Stimulated activated CD8-positive, alpha-beta memory T cell treated with anti-CD3 and anti-CD28 coated beads, Interleukin-7, amount 100 ng/mL, for 24 hours (primary cell): ENCODE measurements around the gene DNM2.
"Not testable (repeated sequence)": the region's sequence is repeated elsewhere in the genome, so short reads cannot be mapped to it uniquely, and the experiment has no call there.

Source experiments
- DNase-seq: peaks from one replicate; pipeline ENCODE4 v3.0.0-alpha.2; 2020; ENCODE audit warnings: low read depth

The DNM2 gene

DNA sequence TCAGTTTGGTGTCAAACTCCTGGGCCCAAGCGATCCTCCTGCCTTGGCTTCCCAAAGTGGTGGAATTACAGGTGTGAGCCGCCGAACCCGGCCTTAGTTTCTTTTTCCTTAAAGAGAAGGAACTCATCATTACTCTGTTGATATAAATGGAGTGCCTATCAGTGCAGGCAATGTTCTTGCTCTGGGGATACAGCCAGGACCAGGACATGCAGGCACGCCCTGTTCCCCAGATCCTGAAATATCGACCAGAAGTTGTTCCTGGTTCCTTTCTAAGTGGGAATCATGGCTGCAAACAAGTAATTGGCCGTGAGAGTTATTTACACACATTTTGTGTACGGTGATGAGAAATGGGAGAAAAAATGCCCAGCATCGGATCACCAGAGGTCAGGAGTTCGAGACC lies 8.4 kb downstream of the DNM2 start:
- no peak for DNase-seq

DNA sequence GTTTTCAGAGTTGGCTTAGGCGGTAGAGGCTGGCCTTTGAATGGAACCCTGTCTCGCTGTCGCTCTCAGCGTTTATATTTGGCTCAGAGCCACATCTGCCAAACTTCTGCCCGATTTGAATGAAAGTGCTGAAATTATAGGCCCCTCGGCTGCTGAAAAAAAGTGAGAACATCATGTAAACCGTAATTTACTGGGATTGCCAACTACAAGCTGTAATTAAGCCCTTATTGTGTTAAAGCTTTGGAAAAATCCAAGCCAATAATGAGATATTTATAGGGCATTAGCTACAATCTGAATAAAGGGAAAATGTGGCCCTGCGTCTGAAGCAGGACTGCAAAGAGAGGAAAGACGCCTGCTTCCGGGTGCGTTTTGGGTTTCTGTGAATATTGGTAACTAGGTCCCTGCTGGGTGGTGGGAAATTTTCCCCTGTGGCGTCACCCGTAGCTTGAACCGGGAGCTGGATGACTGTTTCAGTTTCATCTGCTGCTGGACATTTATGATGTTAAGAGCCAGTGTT lies 9.9 kb downstream of the DNM2 start:
- no peak for DNase-seq

DNA sequence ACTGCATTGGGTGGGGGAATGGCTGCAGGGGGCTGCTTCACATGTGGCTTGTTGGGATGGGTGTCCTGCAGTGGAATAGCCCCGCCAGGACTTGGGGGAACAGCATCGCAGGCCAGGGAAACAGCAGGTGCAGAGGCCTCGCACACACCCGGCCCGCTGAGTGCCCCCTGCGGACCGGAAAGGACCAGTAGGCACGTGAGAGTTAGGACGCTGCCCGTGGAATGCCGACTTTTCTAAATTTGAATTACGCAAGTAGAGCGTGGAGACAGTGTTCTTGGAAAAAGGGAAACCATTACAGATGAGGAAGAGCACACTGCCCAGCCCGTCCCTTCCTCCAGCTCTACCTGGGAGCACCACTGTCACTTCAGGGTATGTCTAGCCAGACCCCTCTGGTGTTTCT lies 11.5 kb downstream of the DNM2 start:
- no peak for DNase-seq

DNA sequence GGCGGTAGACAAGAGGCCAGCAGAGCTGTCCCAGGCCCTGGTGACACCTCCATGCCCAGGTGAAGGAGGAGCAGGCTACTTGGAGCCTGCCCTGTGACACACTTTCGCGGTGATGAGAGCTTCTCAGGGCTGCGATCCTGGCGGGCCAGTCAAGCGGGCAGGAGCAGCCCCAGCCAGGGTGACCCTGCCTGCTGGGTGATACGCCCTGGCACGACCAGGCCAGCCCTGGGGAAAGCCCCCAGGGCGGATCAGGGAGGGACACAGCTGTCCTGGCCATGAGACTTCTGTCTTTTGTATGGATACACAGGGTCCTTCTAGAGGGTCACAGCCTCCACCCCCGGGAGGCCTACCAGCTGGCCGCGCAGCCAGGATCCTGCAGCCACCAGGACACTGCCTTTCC lies 13.1 kb downstream of the DNM2 start:
- DNase-seq = no peak

DNA sequence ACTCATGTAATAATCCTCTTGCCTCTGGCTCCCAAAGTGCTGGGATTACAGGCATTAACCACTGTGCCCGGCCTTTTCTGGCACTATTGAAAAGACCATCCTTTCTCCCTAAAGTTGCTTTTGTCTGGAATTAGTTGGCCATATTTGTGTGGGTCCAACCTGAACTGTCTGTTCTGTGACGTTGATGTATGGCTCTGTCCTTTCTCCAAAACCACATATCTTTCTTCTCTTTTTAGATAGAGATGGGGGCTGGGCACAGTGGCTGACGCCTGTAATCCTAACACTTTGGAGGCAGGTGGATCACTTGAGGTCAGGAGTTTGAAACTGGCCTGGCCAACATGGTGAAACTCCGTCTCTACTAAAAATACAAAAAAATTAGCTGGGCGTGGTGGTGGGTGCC lies 17.9 kb downstream of the DNM2 start:
- DNase-seq = no peak

DNA sequence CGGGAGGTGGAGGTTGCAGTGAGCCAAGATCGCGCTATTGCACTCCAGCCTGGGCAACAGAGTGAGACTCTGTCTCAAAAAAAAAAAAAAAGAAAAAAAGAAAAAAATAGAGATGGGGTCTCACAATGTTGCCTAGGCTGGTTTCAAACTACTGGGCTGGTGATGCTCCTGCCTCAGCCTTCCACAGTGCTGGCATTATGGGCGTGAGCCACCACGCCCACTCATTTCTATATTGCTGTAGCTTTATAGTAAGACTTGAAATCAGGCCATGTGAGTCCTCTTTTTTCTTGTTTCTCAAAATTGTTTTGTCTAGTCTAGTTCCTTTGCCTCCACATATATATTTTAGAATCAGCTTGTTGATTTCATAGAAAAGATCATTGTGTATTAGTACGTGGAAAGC lies 18.3 kb downstream of the DNM2 start:
- DNase-seq = no peak

DNA sequence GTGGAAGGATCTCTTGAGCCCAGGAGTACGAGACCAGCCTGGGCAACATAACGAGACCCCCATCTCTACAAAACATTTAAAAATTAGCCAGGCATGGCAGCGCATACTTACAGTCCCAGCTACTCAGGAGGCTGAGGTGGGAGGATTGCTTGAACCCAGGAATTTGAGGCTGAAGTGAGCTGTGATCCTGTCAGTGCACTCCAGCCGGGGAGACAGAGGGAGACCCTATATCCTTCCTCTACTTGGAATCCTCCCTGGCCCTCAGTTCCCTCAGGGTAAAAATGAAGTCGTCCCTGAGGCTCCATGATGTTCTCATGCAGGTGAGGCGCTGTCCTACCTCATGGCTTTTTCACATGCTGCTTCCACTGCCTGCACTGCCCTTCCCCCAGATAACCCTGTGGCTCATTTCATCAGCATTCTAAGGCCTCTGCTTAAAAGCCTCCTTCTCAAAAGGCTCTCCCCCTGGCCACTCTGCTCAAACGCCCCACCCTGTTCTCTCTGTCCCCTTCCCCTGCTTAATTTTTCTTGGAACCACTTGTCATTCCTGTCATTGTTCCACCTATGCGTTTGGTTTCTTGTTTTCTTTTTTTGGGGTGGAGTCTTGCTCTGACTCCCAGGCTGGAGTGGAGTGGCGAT lies 19.2 kb downstream of the DNM2 start:
- no peak for DNase-seq

DNA sequence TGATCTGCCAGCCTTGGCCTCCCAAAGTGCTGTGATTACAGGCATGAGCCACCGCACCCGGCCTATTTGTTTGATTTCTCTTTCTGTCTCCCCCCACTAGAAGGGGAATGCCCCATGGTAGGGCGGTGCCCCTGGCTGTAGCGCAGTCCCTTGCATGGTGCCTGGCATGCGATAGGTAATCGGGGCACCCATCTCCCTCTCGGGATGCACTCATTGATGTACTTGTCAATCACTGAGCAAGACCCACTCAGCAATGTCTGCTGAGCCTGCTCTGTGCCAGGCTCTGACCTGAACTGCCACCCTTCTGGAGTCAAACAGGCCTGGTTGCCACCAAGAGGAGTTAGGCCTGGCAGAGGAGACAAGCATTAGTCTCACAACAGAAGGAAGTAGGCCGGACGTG lies 19.8 kb downstream of the DNM2 start:
- DNase-seq = no peak

DNA sequence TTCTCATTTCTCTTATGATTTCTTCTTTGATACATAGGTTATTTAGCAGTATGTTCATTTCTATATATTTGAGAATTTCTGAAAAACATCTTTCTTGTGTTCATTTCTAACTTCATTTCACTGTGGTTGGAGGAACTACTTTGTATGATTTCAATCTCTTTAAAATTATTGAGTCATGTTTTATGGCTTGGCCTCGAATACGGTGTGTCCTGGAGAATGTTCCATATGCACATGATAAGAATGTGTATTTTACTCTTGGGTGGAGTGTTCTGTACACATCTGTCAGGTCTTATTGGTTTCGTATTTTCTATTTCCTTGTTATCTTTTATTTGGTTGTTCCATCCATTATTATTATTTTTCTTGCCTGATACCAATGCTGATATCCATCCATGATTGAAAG lies 22.9 kb downstream of the DNM2 start:
- no peak for DNase-seq

DNA sequence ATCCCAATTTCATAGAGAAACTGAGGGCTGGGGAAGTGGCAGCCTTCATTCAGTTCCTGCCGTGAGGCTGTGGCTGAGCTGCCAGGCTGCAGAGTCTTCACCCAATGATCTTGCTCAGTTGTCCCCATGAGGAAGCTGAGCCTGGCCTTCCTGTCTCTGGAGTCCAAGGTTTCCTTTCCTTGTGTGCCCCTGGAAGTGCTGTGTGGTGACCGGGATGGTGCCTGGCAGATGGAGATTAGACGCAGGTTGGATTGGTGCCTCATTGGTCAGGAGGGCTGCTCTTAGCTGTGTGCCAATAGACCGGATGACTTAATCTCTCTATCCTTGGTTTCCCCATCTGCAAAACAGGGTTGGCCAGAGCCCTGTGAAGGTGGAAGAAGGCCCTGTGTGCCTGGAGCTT lies 24.6 kb downstream of the DNM2 start:
- DNase-seq = no peak

DNA sequence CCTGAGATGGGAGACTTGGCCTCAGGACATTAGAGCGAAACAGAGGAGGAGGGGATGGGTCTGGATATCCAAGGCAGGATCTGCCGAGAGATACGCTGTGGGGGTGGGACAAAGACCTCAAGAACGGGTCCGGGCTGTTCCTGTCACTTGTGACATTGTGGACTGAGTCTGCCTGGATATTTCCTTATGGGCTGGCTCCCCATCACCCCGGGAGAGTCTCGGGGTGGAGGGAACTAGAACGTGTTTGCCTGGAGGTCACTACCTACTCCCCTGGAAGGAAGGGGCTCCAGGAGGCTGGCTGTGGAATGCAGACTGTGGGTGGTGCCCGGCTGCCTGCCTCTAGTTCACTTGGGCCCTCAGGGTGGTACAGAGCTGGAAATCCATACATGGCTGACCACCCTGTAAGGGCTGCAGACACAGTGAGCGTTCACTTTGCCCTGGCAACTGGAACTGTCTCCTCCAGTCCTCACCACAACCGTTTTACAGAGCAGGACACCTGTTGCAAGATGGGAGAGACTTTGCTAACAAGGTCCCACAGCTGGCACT lies 26.4 kb downstream of the DNM2 start:
- no peak for DNase-seq

DNA sequence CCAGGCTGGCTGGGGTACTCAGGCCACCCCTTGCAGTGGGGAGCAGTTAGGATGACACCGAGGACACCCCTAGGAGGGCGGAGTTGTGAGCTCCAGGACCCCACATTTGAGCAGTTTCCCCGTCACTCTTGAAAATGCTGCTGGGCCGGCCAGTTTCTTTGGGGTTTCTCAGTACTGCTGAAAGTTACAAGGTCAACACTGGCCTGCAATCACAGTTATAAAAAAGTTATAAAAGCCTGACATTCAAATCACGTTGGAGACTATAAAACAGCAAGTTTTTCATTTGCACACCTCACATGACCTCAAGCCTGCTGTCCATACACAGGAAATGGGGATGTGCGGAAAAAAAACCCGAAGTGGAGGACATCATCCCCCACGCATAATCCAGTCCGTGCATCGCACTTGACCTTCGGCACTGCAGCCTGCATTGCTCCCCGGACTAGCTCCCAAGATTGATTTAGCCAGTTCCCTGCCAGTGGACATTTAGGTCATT lies 27.0 kb downstream of the DNM2 start:
- no peak for DNase-seq

DNA sequence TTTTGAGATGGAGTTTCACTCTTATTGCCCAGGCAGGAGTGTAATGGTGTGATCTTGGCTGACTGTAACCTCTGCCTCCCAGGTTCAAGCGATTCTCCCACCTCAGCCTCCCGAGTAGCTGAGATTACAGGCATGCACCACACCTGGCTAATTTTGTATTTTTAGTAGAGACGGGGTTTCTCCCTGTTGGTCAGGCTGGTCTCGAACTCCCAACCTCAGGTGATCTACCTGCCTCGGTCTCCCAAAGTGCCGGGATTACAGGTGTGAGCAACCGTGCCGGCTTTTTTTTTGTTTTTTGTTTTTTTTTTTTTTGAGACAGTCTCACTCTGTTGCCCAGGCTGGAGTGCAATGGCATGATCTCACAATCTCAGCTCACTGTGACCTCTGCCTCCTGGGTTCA lies 28.6 kb downstream of the DNM2 start:
- not testable (repeated sequence) for DNase-seq

DNA sequence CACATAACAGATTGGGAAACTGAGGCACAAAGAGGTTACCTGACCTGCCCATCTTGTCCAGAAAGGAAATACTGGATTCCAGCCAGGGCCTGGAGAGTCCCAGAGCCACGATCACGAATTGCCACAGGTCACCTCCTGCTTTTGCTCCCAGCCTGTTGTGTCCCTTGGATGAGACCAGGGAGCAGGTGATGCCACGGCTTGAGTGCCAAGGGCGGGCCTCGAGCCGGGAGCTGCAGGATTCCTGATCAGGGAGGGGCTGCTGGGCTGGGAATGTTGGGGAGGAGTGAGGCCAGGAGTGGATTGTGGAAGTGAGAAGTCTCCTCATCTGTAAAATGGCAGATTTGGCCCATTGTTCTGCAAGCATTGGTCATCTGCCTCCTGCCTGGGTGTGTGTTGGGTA lies 29.4 kb downstream of the DNM2 start:
- DNase-seq = no peak

DNA sequence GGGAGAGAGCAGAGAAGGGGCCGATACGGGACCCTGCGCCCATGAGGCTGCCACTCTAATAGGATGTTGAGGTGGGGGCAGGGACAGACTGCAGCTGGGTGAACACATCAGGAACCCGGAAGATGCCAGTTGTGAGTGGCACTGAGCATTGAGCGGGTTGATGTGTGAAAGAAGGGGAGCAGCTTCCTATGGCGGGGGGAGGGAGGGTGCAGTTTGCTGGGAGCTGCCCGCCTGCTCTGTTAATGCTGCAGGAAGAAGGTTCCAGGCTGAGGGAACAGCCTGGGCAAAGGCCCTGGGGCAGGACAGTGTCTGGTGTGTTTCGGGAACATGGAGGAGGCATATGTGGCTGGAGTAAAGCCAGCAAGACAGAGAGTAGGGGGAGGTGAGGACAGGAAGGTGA lies 29.8 kb downstream of the DNM2 start:
- DNase-seq = no peak

DNA sequence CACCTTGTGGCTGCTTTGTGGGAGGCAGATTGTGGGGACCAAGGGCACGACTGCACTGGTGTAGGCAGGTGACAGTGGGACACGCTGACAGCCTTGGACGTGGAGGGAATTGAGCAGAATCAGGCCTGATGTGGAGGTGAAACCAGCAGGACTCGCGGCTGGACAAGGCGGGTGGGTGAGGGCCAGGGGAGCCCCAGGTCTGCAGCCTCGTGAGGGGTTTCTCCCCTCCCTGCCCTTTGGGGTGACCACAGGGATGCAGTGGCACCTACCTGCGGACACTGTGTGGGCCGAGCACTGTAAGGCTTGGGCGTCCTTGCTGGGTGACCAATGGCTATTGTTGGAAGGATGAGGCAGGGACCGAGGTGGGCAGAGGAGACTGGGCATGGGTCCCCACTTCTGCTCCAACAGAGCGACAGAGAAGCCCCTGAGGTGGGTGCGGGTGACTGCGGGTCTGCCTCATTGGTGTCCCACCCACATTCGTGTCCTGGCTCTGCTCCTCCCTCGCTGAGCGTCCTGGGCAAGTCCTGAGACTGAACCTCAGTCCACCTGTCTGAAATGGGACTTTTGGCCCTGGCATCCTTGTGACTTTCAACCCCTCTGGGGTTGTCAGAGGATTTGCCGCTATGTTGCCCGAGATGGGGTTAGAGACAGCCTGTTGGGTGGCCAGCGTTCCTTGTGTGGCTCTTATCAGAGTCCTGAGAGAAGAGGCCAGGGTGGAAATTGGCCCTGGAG lies 30.5 kb downstream of the DNM2 start:
- DNase-seq = no peak

DNA sequence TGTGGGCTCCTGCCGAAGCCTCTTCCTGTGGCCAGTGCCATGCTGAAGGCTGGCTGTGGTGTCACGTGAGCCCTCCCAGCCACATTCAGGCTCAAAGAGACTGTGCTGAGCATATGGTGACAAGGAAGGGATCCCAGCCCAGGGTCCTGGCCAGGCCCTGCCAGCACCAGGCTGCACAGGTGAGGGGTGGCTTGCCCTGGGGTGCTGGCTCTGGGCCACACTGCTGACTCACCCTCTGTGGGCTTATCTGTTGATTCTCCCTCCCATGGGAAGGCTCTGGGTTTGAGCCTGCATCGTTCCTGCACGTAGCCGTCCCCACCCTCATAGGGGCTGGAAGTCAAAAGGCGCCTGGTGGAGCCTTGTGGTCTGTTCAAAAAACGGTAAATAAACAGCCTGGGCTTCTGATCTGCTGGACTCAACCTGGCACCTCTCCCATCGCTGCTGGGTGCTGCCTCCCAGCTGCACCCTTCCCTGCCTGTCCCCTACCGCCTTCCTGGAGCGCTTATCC lies 31.1 kb downstream of the DNM2 start:
- no peak for DNase-seq

DNA sequence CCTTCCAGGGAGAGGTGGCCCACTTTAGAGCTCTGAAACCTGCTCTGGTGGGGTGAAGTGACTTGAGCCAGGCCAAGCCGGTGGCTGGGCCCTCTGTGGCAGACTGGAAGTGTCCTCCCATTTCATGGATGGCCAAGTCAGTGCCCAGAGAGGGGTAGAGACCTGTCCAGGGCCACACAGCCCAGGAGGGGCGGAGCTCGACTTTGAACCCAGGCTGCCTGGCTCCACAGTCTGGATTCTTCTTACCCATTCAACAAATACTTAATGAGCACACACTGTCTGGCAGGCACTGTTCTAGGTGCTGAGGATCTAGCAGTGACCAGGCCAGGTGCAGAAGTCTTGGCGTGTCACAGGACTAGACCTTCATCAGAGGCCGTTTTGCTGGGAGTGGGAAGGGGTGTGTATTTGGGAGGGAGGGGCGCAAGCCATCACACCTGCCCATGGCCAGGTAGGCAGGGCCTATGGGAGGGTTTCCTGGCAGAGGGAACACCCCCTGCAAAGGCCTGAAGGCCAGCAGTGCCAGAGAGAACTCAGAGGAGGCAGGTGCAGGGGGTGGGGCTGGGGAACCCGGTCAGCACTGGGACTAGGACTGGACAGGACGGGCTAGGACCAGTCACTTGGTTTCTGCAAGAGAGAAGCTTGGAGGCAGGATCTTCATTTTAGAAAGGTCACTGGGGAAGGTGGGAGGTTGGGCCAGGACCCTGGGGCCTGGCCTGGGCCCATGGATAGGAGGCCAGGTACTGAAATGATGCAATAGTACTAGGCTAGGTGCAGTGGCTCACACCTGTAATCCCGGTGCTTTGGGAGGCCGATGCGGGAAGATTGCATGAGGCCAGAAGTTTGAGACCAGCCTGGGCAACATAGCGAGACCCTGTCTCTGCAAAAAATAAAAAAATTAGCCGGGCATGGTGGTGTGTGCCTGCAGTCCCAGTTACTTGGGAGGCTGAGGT lies 31.8 kb downstream of the DNM2 start:
- no peak for DNase-seq

DNA sequence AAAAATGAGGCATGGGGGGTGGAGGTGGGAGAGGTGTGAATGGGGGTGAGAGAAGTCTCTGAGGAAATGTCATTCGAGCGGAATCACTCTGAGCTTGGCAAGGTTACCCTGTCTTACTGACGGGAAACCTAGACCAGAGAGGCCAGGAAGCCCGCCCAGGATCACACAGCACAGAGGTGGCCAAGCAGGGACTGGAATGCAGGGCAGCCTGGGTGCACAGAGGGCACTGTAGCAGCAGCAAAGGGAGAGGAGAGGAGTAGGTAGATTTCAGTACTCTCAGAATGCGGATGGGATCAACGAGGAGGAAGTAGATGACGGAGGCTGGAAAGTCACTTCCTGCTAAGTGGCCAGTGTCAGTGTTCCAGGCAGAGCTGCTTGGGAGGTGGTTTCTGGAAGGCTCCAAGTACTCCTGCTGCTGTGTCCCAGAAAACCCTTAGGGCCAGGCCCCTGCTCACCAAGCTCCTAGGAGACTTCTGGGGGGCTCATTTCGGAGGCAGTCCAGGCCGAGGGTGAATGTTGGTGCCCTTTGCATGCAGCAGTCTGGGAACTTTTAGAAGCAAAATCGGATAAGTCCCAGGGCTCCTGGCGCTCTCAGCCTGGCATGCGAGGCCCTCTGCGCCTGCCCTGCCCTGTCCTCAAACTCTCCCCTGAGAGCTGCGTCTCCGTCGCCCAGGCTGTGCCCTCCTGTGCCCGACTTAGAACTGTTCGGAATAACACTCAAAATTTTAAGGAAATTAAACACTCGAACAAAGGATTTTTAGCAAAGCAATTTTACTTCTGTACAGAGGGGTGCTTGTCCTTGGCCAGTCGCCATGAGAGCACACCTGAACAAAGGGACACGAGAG lies 33.5 kb downstream of the DNM2 start:
- no peak for DNase-seq

DNA sequence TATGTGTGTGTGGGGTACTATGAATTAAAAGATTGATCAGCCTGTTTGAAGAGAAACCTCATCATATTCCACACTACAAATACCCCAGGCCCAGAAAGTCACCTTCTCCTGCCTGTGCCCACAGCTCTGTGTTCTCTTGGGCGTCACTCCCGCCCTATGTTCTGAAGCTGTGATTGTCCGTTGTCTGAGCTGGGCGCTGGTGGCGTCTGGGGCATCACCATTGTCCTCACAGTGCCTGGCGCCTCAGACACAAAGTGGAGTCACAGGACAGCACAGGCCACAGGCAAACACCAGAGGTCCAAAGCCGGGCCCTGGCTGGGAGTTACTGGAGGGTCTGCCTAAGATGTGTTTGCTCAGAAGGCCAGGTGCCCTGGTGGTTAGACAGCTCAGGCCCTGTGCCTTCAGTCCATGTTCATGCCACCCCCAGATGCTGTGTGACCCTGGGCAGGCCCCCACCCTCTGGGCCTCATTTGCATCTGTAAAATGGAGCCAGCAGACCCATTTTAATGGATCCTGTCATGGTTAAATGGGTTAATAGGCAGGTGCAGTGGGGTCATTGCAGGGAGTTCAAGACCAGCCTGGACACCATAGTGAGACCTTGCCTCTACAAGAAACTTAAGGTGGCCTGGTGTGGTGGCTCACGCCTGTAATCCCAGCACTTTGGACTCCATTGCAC lies 34.5 kb downstream of the DNM2 start:
- no peak for DNase-seq
